Loucy (cell line): ENCODE measurements around the gene CYP19A1.

Experiments
- H2AFZ ChIP-seq: fragments of 200-600 bp; sonication (generic); 2 replicates; pipeline ENCODE4 v1.6.0; 2016; ENCODE audit warnings: antibody characterized with exemption, mild to moderate bottlenecking, low read length, moderate library complexity
- H3F3A ChIP-seq: fragments of 200-600 bp; 2 replicates; pipeline ENCODE4 v1.6.0; 2016; ENCODE audit warnings: antibody characterized with exemption, low read depth, mild to moderate bottlenecking
- H3K27me3 ChIP-seq: fragments of 200-600 bp; sonication (generic); 2 replicates; pipeline ENCODE4 v1.6.1; 2014; ENCODE audit warnings: low read length, mild to moderate bottlenecking; ENCODE audit not compliant: insufficient read depth, poor library complexity, severe bottlenecking
- H3K36me3 ChIP-seq: fragments of 200-600 bp; sonication (generic); 2 replicates; pipeline ENCODE4 v1.6.1; 2016; ENCODE audit warnings: low read length; ENCODE audit not compliant: insufficient read depth
- H3K4me1 ChIP-seq: fragments of 200-600 bp; sonication (generic); 2 replicates; pipeline ENCODE4 v1.5.1; 2014; ENCODE audit warnings: low read length, mild to moderate bottlenecking; ENCODE audit not compliant: insufficient read depth, poor library complexity, severe bottlenecking
- H3K4me2 ChIP-seq: fragments of 200-600 bp; sonication (generic); 2 replicates; pipeline ENCODE4 v1.6.0; 2014; ENCODE audit warnings: antibody characterized with exemption, low read length, low read depth, mild to moderate bottlenecking; ENCODE audit not compliant: poor library complexity, severe bottlenecking
- H3K4me3 ChIP-seq: fragments of 200-600 bp; sonication (generic); 2 replicates; pipeline ENCODE4 v1.5.1; 2014; ENCODE audit warnings: low read length, mild to moderate bottlenecking, mixed read lengths; ENCODE audit not compliant: poor library complexity, severe bottlenecking
- H3K79me2 ChIP-seq: fragments of 200-600 bp; sonication (generic); 2 replicates; pipeline ENCODE4 v1.6.1; 2014; ENCODE audit warnings: low read length; ENCODE audit not compliant: insufficient read depth
- H3K9ac ChIP-seq: fragments of 200-600 bp; sonication (generic); 2 replicates; pipeline ENCODE4 v1.6.0; 2014; ENCODE audit warnings: mild to moderate bottlenecking, low read depth, low read length, moderate library complexity; ENCODE audit not compliant: poor library complexity, severe bottlenecking
- H3K9me2 ChIP-seq: fragments of 200-600 bp; sonication (generic); replicated peaks from 2 replicates; pipeline ENCODE4 v1.6.1; 2016; ENCODE audit warnings: low read depth, low read length, mixed read lengths
- H3K9me3 ChIP-seq: fragments of 200-600 bp; sonication (generic); 2 replicates; pipeline ENCODE4 v1.6.1; 2014; ENCODE audit warnings: mild to moderate bottlenecking, antibody characterized with exemption, low read length, low read depth; ENCODE audit not compliant: insufficient read depth
- H4K20me1 ChIP-seq: fragments of 200-600 bp; sonication (generic); 2 replicates; pipeline ENCODE4 v1.6.0; 2014; ENCODE audit warnings: antibody characterized with exemption, low read length, mild to moderate bottlenecking; ENCODE audit not compliant: insufficient read depth, poor library complexity, severe bottlenecking
- CTCF ChIP-seq: fragments of 200-600 bp; sonication (generic); conservative IDR thresholded peaks from 2 replicates; pipeline ENCODE4 v1.5.1; 2014; ENCODE audit warnings: mild to moderate bottlenecking, antibody characterized with exemption, low read length
- EZH2phosphoT487 ChIP-seq: fragments of 200-600 bp; IDR thresholded peaks from 2 replicates; pipeline ENCODE4 v1.6.1; 2018; ENCODE audit warnings: antibody characterized with exemption, mild to moderate bottlenecking, moderate library complexity, borderline replicate concordance

Gene CYP19A1

GRCh38 chr15:51316636-51317035 is 21.8 kb downstream of the CYP19A1 start:
- Histone ChIP-seq H3K27me3 (no peaks in the 10 kb centered on the region), H4K20me1 (no peaks in the 10 kb centered on the region)

GRCh38 chr15:51315726-51316125 is 22.7 kb downstream of the CYP19A1 start:
- Histone ChIP-seq H3K4me1 (peaks cover 5% of the 10 kb centered on the region), H3K4me3 (no peak overlapping the region), H3K9ac (no peak overlapping the region), H3K9me2 (no peaks in the 10 kb centered on the region), H2AFZ (no peak overlapping the region), H3K27me3 (no peaks in the 10 kb centered on the region), H3K79me2 (no peaks in the 10 kb centered on the region), H4K20me1 (no peaks in the 10 kb centered on the region), H3K36me3 (no peaks in the 10 kb centered on the region), H3K9me3 (no peaks in the 10 kb centered on the region), H3K4me2 (no peak overlapping the region), H3F3A (no peaks in the 10 kb centered on the region)
- TF ChIP-seq EZH2phosphoT487 (no peak), CTCF (no peak)

More at GRCh38 chr15:51316636-51317035, 21.8 kb downstream of the CYP19A1 start:
- peaks cover 5% of the 10 kb centered on the region for H3K4me1 ChIP-seq
- H3K79me2 ChIP-seq: no peaks in the 10 kb centered on the region
- no peak overlapping the region for H3K4me3 ChIP-seq
- H2AFZ ChIP-seq: no peak overlapping the region
- no peaks in the 10 kb centered on the region for H3F3A ChIP-seq
- H3K9me3 ChIP-seq: no peaks in the 10 kb centered on the region
- H3K9me2 ChIP-seq: no peaks in the 10 kb centered on the region
- H3K36me3 ChIP-seq: no peaks in the 10 kb centered on the region
- no peak overlapping the region for H3K9ac ChIP-seq
- H3K4me2 ChIP-seq: no peak overlapping the region
- TF ChIP-seq CTCF (no peak), EZH2phosphoT487 (no peak)

GRCh38 chr15:51314391-51315337 is 23.7 kb downstream of the CYP19A1 start:
- H3K4me1 ChIP-seq: peaks cover 5% of the 10 kb centered on the region
- no peaks in the 10 kb centered on the region for H3K9me3 ChIP-seq
- H3K4me2 ChIP-seq: no peak overlapping the region
- TF ChIP-seq CTCF (no peak), EZH2phosphoT487 (no peak)
- H3F3A ChIP-seq: no peaks in the 10 kb centered on the region
- H3K79me2 ChIP-seq: no peaks in the 10 kb centered on the region
- no peak overlapping the region for H3K4me3 ChIP-seq
- H3K27me3 ChIP-seq: no peaks in the 10 kb centered on the region
- no peaks in the 10 kb centered on the region for H3K36me3 ChIP-seq
- H3K9me2 ChIP-seq: no peaks in the 10 kb centered on the region
- H4K20me1 ChIP-seq: no peaks in the 10 kb centered on the region
- H2AFZ ChIP-seq: no peak overlapping the region
- H3K9ac ChIP-seq: no peak overlapping the region
